DLD1 (cell line): ENCODE data around the gene HID1.
"Not testable (repeated sequence)": the region's sequence is repeated elsewhere in the genome, so short reads cannot be mapped to it uniquely, and the experiment has no call there.

Experiments
- in situ Hi-C: cut with HindIII; loops from 2 replicates; pipeline ENCODE4 v1.10.0; 2017; ENCODE audit warnings: low sequenced_read_pairs

The HID1 gene

DNA sequence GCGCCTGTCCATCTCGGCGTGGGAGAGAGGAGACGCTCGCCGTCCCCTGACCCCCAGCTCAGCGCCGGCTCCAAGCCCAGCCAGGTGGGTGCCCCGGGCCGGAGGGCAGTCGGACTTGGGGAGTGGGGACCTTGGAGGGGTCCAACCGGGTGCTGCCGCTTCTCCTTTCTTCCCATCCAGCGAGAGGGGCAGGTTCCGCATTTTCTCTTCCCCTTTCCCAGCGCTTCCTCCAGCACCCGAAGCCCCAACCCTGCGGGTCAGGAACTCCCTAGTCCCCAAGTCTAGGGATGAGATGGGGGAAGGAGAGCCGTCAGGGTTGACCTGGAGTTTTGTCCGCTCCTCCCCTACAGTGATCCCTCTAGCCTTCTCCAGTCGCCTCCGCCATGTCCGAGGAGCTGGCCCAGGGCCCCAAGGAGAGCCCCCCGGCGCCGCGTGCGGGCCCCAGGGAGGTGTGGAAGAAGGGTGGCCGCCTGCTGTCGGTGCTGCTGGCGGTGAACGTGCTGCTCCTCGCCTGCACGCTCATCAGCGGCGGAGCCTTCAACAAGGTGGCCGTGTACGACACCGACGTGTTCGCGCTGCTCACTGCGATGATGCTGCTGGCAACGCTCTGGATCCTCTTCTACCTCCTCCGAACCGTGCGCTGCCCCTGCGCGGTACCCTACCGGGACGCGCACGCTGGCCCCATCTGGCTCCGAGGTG lies 48.2 kb downstream of the HID1 start, which contains the start of gene OTOP2:
OTOP2 (plus strand) TSS at position 24 of the 699 bp plus-strand sequence; CDS start at position 384, 360 bp downstream.
- in situ Hi-C loops: no loop called here

DNA sequence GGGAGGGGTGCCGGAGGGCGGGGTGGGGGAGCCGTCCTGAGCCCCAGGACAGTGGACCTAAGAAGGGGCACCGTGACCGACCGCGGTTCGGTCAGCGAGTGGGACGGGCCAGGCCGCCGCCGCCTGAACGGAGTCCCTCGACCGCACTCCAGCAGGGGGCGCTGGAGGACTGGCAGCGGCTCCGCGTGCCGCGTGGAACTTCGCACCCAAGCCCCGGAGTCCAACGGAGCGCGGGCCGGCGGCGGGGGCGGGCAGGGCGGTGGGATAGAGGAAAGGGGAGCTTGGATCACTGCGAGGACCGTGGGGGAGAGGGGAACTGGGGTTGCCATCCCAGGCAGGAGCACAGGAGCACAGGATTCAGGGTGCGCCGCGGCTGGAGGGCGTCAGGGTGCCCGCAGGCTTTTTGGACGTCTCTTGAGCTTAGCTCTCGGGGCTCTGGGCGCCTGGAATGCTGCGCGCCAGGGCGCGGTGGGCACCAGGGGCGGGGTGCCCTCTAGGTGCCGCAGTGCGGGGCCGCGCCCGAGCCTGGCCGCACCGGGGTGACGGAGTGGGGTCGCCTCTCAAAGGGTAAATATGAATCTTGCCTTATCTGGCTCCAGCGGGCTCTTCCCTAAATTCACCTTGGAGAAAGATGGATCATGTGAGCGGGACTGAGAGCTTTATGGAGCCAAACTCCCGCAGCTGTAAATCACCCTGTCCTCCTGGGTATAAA lies 48.9 kb downstream of the HID1 start:
- in situ Hi-C loops: no loop called here

DNA sequence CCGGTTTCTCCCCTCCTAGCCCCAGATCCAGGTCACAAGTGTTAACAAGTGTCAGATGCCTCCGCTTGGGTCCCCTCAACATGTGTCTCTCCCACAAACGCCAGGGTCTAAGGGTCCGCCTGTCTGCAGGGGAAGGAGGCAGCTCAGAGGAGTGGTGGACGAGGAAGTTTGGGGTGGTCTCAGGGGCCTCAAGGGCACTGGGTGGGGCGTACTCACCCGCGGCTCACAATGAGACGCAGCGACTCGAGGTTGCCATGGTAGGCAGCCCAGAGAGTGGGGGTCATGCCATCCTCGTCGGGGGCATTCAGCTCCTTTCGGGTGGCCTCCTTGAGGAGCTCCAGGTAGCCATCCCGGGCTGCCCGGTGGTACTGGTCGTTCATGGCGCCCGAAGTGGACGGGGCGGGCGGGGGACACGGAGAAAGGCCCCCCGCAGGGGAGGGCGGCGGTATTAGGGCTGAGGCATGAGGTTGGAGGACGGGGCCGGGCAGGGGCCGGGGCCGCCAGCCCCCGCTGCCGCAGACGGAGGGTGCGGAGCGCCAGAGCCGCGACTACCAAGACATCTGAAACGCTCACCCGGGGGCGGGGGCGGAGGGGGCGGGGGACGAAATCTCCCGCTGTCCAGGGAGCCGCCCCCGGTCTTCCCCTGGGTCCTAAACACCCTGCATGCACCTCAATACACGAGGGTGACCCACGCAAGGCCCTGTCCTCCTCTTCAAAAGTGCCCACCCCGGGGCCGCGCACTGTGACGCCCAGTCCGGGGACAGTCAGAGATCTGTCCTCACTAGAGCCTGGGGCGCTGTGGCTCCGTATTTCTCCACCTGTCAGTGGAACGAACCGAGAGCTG lies 49.6 kb downstream of the HID1 start, which contains the start of gene USH1G:
USH1G (minus strand) TSS at position 562 of the 844 bp plus-strand sequence; CDS start at position 380, 182 bp downstream.
- in situ Hi-C loops: no loop called here

DNA sequence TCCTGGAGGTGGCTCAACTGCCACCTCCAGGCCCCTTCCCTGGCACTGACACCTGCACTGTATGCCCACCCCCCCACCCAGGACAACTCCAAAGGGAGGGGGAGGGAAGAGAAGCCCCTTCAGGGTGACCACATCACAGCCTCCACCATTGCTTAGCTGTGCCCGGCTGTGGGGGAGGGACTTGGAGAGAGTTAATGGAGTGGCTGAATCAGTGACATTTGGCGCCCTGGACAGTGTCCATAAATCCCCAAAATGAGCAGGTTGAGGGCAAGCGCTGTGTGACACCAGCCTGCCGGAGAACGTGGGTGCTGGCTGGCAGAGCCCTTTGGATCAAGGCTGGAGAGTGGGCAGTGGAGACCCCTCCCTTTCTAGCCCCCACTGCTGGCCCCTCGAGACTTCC lies 50.4 kb downstream of the HID1 start:
- in situ Hi-C loops: no loop called here

DNA sequence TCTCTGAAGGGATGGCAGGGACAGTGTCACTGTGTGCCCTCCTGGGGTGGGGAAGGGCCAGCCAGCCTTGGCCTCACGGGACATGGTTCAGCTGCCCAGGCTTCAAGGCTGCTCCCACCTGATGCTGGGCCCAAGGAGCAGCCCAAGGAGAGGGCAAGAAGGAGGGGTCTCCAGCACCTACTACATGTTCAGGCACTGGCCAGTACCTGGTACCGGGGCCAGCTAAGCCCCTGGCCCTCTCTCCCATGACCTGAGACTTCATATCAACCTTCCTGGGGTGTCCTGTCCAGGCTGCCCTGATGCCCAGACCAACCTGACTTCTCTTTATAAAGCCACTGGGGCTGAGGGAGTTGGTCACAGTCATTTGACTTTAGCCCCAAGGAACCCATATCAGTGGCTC lies 50.8 kb downstream of the HID1 start:
- in situ Hi-C loops: no loop called here

DNA sequence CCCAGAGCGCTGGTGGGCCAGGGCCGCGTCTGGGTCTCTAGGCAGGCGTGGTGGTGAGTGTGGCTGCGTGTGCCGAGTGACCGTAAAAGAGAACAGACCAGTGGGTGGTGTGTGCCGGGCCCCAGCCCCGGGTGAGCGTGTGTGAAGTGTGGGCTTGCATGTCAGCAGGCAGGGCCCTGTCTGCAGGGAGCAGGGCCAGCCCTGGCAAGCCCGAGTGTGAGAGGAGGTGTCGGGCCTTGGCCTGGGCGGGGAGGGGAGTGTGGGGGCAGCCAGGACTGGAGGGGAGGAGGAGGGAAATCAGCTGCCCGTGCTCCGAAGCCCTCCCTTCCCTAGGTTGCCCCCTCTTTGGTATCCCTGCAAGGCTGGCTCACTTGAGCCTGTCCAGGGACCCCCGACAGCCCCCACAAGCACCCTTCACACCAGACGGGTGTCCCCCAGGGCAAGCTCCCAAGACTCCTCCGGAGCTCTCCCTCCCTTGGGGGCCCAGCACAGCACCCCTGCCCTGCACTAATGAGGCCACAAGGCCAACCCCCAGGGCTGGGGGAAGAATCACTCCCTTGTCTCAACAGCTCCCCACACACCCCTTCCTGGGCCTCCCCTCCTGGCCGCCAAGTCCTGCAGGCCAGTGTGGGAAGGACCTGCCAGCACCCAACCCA lies 51.4 kb downstream of the HID1 start:
- in situ Hi-C loops: no loop called here

DNA sequence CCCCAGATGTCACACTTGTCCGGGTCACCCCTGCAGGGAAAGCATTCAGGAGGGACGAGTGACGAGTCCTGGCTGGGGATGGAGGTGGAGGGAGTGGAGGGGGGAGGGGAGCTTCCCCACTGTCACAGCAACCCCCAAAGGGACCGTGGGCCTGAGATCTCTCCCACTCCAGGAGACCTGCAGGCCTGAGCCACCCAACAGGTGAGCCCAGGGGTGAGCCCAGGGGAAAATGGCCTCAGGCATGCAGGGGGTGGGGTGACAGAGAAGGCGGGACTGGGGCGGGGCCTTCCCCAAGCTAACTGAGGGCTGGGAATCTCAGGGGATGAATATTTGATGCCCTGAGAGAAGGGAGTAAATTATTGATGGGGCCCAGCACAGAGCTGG lies 51.9 kb downstream of the HID1 start:
- in situ Hi-C loops: no loop called here

DNA sequence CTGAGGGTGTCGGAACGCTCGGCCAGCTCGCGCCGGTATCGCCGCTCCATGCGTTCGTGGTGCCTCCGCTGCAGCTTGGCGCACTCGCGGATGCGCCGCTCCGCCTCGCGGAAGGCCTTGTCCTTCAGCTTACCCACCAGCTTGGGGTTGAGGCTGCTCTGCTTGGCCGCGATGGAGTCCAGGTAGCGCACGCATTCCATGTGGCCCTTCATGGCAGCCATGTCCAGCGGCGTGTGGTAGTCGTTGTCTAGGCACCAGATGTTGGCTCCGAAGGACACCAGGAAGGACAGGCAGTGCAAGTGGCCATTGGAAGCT lies 52.3 kb downstream of the HID1 start:
- in situ Hi-C loops: no loop called here

DNA sequence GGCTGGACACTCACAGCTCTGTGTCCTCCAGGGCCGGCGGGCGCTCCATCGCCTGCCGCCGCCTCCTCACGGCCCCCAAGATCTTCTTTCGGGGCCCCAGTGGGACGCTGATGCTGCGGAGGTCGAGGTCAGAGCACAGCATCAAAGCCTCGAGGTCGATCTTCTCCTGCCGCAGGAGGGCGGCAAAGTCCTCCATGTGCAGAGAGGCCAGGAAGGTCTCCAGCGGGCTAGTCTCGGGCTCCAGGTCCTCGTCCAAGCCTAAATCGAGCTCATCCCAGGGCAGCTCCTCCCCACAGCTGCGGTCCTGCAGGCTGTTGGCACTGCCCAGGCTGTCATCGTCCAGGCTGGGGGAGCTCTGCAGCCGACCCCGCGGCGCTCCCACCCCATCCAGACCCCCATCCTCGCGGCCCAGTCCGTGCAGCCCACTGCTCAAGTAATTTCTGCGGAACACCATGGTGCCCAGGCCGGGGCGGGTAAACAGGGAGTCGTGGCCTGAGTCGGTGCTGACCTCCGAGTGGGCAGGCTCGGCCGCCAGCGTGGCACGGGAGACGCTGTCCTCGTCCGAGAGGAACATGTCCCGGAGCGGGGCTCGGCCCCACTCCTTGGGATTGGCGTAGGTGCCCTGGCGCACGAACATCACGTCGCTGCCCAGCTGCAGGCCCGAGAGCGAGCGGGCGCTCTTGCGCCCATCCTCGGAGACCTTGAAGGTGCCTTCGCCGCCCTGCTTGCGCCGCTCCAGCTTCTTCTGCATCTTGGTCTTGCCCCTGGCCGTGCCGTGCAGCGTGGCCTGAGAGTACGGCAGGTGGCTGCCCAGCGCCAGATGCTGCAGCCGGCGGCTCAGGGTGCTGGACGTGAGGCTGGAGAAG lies 52.9 kb downstream of the HID1 start:
- in situ Hi-C loops: no loop called here

DNA sequence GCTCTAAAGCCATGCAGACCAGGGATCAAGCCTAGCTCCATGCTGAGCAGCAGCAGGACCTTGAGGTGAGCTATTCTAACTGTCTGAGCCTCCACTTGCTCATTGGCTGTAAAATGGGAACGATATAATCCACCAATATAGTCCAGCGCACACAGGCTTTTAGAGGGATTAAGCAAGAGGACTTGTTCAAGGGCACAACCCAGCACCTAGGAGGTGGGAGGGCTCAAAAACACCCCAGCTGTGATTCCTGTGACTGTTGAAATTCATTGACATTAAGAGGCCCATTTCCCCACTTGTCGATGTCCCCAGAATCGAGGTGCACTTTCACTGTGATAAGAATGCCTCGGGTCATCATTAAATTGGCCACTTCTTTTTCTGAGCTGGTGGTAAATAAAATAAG lies 53.7 kb downstream of the HID1 start:
- in situ Hi-C loops: no loop called here

DNA sequence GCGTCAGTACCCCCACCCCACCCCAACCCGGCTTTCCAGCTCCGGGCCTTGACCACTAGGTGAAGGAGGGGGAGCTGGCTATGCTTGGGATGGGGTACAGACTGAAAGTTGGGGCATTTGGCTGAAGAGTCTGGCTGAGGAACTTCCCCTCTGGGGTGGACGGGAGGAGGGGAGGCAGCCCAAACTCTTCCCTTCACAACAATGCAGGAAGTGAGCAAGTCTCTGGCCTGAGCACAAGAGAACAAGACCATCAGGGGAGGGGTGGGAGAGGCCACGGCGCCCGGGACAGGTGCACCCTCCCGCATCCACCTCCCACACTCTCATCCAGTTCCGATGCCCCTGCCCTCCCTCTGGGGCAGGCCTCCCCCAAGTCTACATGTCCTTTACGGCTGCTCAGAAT lies 55.1 kb downstream of the HID1 start:
- in situ Hi-C loops: no loop called here

DNA sequence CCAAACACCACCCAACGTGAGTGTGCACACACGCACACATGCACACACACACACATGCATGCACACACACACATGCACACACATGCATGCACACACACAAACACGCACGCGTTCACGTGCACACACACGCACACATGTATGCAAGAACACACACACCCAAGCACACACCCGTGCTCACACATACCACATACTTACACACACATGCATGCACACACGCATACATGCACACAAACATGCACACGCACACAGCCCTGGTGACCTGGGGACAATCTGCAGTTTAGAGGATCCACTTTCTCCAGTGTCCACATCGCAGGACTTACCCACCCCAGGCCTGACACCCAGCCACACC lies 55.7 kb downstream of the HID1 start:
- in situ Hi-C loops: no loop called here

DNA sequence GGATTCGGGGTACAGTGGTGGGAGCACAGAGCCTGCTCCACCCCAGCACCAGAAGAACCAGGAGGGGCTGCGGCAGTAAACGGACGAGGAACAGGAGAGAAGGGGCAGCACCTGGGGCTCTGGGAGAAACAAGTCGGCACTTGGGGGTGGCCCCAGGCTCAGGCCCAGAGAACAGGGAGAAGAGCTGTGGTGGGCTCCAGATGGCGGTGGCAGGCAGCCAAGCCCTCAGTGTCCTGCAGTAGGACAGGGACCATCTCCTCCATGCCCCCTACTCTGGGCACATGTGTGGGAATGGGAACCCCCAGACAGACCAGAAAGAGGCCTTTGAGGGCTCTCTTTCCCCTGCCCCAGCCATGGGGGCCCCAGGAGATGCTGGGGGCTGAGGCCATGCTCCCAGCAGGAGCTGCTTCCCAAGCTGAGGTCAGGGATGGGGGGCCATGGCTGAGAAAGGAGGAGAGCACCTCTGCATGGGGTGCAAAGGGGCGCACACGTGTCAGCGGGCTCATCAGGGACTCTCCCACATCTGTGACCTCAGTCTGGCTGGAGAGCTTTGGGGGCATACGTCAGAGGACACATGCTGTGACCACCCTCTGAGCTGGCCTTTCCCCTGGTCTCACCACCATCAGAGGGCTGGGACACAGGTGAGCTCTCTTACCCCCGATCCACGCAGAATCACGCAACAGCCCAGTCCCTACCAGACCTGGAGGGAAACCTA lies 56.3 kb downstream of the HID1 start:
- in situ Hi-C loops: no loop called here

DNA sequence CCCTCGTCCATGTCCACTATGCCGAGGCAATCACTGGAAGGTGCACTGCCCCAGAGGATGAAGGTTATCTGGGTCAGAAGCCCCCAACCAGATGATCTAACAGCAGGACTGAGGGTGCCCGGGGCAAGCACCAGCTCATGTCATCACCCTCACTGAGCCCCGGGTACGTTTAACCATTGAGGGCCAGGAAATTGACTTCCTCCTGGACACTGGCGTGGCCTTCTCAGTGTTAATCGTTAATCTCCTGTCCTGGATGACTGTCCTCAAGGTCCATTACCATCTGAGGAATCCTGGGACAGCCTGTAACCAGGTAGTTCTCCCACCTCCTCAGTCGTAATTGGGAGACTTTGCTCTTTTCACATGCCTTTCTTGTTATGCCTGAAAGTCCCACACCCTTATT lies 61.1 kb downstream of the HID1 start:
- in situ Hi-C loops: not testable (repeated sequence)

DNA sequence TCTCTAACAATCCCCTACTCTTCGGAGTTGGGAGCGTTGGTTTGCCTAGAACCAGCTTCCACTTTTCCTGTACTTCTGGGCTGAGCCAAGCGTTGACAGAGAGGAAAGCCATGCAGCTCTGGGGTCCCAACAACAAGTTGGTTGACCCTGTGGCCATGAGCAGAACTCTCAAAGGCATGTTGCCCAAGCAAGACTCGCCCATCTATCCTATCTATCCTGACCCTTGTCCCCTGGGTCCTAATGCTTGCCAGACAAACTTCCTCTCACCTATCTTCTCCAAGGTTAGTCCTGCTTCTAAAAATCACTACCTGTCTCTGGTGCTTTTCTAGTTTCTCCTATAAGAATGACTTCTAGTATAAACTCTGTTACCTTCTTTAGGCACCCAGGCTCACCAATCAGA lies 63.5 kb downstream of the HID1 start:
- in situ Hi-C loops: not testable (repeated sequence)

DNA sequence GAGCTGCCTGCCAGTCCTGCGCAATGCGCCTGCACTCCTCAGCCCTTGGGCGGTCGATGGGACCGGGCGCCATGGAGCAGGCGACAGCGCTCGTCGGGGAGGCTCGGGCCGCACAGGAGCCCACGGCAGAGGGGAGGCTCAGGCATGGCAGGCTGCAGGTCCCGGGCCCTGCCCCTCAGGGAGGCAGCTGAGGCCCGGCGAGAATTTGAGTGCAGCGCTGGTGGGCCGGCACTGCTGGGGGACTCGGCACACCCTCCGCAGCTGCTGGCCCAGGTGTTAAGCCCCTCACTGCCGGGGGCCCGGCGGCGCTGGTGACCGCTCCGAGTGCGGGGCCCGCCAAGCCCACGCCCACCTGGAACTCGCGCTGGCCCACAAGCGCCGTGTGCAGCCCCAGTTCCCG lies 65.5 kb downstream of the HID1 start:
- in situ Hi-C loops: no loop called here

DNA sequence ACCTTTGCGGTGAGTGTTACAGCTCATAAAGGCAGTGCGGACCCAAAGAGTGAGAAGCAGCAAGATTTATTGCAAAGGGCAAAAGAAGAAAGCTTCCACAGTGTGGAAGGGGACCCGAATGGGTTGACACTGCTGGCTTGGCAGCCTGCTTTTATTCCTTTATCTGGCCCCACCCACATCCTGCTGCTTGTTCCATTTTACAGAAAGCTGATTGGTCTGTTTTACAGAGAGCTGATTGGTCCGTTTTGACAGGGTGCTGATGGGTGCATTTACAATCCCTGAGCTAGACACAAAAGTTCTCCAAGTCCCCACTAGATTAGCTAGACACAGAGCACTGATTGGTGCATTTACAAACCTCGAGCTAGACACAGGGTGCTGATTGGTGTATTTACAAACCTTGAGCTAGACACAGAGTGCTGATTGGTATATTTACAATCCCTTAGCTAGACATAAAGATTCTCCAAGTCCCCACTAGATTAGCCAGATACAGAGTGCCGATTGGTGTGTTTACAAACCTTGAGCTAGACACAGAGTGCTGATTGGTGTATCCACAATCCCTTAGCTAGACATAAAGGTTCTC lies 66.3 kb downstream of the HID1 start:
- in situ Hi-C loops: not testable (repeated sequence)

DNA sequence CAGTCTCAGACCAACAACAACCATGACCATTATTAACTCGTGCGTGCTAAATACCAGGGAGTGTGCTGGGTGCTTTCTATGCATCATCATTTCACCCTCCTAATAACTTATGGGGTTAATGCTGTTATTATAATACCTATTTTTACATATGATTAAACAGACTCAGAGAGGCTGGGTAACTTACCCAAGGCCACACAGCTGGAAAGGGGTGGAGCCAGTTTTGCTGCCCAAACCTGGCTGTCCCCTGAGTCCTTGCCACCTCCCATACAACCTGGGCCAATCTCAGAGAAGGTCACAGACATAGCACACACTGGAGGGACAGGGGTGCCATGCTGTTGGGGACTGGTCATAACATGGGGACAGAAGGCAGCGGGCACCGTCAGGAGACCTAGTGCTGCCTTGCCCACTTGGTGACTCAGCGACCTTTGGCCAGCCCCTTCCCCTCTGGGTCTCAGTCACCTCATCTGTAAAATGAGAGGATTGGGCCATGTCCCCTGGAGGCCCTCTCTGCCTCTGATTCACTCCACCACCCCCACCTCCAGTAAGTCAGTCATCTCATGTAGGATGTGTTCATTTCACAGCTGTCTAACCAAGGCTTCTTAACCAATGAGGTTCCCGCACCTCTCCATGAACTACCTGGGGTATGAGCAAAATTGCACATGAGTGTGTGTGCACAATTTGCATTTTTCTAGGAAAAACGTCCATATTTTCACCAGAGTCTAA lies 67.7 kb downstream of the HID1 start:
- in situ Hi-C loops: no loop called here

DNA sequence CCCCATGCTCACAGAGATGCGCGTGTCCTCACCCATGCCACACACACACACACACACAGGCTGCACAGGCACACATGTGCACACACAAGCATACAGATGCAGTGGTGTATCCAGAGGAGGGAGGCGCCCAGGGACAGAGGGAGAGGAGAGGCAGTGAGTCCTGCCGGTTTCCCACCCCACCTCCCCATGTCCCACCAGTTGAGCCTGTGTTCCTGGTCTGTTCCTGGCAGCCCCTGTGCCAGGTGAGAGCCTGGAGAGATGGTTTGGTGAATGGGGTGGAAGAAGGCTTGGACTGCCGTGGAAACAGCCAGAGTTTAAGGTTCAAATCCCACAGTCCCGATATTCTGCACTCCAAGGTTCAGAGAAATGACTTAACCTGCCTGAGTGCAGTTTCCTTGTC lies 68.9 kb downstream of the HID1 start:
- in situ Hi-C loops: no loop called here
